SK-N-SH treated with all-trans-retinoic acid at 6 μM for 48 hours (cell line): ENCODE results near the gene KIF26A.

Experiments
- CREB5 ChIP-seq: fragments of 250-450 bp; sonication (Bioruptor Pico); IDR thresholded peaks from 2 replicates; pipeline ENCODE4 v1.5.1; 2020; ENCODE audit warnings: low read depth, mild to moderate bottlenecking, moderate library complexity
- CSDC2 ChIP-seq: fragments of 250-450 bp; sonication (Bioruptor Pico); IDR thresholded peaks from 2 replicates; pipeline ENCODE4 v1.5.0; 2020; ENCODE audit warnings: mild to moderate bottlenecking, moderate library complexity
- RARB ChIP-seq: fragments of 250-450 bp; sonication (Bioruptor Pico); IDR thresholded peaks from 2 replicates; pipeline ENCODE4 v1.8.0; 2021; ENCODE audit warnings: mild to moderate bottlenecking, moderate library complexity
- SNAI2 ChIP-seq: fragments of 250-450 bp; sonication (Bioruptor Pico); IDR thresholded peaks from 2 replicates; pipeline ENCODE4 v1.5.0; 2020; ENCODE audit warnings: mild to moderate bottlenecking, moderate library complexity
- TCF4 ChIP-seq: fragments of 250-450 bp; sonication (Bioruptor Pico); IDR thresholded peaks from 2 replicates; pipeline ENCODE4 v1.8.0; 2021; ENCODE audit warnings: mild to moderate bottlenecking, moderate library complexity, borderline replicate concordance
- TSHZ2 ChIP-seq: fragments of 250-450 bp; sonication (Bioruptor Pico); IDR thresholded peaks from 2 replicates; pipeline ENCODE4 v1.5.0; 2020; ENCODE audit warnings: mild to moderate bottlenecking, moderate library complexity
- ZFP3 ChIP-seq: fragments of 250-450 bp; sonication (Bioruptor Pico); IDR thresholded peaks from 2 replicates; pipeline ENCODE4 v1.5.0; 2020; ENCODE audit warnings: mild to moderate bottlenecking, moderate library complexity

- TF ChIP-seq RARB (CRISPR knock-in tag) (no peak), TSHZ2 (no peak), CREB5 (CRISPR knock-in tag) (no peak), CSDC2 (CRISPR knock-in tag) (no peak), TCF4 (no peak), ZFP3 (no peak), SNAI2 (CRISPR knock-in tag) (no peak)
Measured at GRCh38 chr14:104184506-104184905, 46.1 kb downstream of the KIF26A start.
